Fibroblast of mammary gland (primary cell): ENCODE results near the gene ERH.
A peak's percentile ranks its signal among the peaks of the same experiment; 100 is the strongest.

Experiments used
- DNase-seq: peaks from one replicate; pipeline ENCODE4 v3.0.0-alpha.2; 2010; ENCODE audit warnings: low read depth
- H3K4me3 ChIP-seq: 2 replicates; pipeline ENCODE4 v1.5.1; 2011; ENCODE audit warnings: low read depth, mild to moderate bottlenecking, low read length, moderate library complexity; ENCODE audit not compliant: control insufficient read depth
- CTCF ChIP-seq: conservative IDR thresholded peaks from 2 replicates; pipeline ENCODE4 v1.5.1; 2011; ENCODE audit warnings: low read depth, low read length, inconsistent platforms; ENCODE audit not compliant: control insufficient read depth, insufficient read depth

Gene ERH

DNA sequence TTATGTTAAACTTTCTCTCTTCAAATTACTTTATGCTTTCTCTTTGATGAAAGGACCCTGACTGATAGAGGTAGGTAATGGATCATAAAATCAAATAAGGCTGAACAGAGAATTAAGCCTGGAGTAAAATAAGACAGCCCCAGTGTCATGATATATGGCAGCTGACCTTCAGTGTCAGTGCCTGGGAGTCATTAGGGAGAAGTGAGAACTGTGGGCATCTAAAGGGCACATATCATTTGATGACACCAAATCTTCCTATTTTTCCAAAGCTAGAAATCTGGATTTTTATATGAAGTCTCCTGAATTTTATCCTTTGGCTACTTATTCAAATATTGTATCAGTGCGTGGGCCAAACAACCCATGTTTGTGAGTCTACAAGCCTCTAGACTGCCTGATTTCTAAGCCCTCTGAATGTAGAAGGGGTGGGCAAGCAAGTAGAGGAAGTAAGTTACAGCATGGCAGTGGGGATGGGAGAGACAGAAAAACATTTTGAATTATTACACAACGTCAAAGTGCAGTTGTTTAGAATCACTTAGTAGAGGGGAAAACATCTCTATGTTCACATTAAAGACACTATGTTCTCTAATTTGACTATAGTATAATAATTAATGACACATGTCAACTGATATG lies 10.3 kb upstream of the ERH start:
- no peak for DNase-seq
- TF ChIP-seq CTCF = no peak
- no peak overlapping the region for H3K4me3 ChIP-seq

- no peak for TF ChIP-seq CTCF
- no peak overlapping the region for H3K4me3 ChIP-seq
- DNase-seq = no peak
These were observed 7.7 kb upstream of the ERH start for GRCh38 chr14:69405762-69406161.

DNA sequence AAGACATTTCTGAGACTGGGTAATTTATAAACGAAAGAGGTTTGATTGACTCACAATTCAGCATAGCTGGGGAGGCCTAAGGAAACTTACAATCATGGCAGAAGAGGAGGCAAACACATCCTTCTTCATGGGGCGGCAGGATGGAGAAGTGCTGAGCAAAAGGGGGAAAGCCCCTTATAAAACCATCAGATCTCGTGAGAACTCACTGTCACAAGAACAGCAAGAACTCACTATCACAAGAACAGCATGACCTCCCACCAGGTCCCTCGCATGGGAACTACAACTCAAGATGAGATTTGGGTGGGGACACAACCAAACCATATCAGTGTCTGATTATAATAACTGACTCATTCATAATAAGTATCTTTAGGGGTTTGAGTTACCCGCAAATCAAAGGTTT lies 6.8 kb upstream of the ERH start:
- TF ChIP-seq CTCF = no peak
- DNase-seq = no peak
- H3K4me3 ChIP-seq = no peak overlapping the region

- H3K4me3 ChIP-seq = no peak overlapping the region
- no peak for TF ChIP-seq CTCF
- no peak for DNase-seq
These were observed 6.4 kb upstream of the ERH start for GRCh38 chr14:69404478-69404877.

DNA sequence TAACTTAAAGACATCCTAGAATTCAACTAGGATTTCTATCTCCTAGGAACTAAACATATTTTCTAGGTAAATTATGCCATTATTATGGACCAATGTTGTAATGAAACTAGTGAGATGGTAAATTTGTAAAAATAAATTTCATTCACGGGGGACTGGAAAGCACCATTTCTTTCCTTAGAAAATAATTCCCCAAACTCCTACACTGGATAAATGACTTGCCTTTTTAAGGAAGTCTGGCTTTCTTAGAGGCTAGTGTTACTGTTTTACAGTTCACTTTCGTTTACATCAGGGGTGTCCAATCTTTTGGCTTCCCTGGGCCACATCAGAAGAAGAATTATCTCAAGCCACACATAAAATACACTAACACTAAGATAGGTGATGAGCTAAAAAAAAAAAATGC lies 3.7 kb upstream of the ERH start:
- H3K4me3 ChIP-seq = no peak overlapping the region
- no peak for DNase-seq

DNA sequence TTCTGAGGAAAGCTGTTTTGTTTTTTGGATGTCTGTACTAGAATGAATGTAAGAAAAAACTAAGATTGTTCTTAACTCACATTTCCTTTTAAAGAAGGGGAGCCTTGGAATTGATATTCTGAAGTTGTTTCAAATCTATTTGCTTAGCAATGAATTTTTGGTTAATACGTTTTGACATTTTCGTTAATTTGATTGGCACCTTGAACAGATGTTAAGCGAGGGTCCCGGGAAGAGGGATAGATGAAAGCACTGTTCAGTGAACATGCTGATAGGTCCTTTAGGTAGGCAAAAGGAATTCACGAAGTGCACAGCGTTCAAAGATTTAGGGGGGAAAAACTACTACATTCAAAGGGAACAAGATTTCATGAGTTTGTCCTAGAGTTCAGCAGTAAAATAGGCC lies 2.1 kb upstream of the ERH start:
- peak overlapping the region; percentile 98 for H3K4me3 ChIP-seq
- TF ChIP-seq CTCF = no peak
- no peak for DNase-seq

More for the DNA sequence above, 3.7 kb upstream of the ERH start:
- no peak for TF ChIP-seq CTCF

- peak overlapping the region; percentile 98 for H3K4me3 ChIP-seq
- no peak for TF ChIP-seq CTCF
- no peak for DNase-seq
These were observed 1.7 kb upstream of the ERH start for GRCh38 chr14:69399750-69400149.
